PFSK-1 (cell line): Measurements from ENCODE around the gene FAM120B.

ENCODE experiments used
- POLR2AphosphoS5 ChIP-seq: IDR thresholded peaks from 2 replicates; pipeline ENCODE4 v1.6.1; 2012; ENCODE audit warnings: low read depth, mild to moderate bottlenecking, control low read depth, low read length, moderate library complexity
- TF ChIP-seq, protein P1 (sequence below), 2 experiments: IDR thresholded peaks; 2 replicates each; pipeline versions ENCODE4 v1.6.1 to v1.8.0; 2011 to 2012; ENCODE audit warnings: low read depth in 2 of 2, low read length in 2 of 2, control low read depth in 1 of 2, inconsistent platforms in 1 of 2, mild to moderate bottlenecking in 1 of 2, moderate library complexity in 1 of 2; ENCODE audit not compliant: insufficient read depth in 1 of 2

DNA sequence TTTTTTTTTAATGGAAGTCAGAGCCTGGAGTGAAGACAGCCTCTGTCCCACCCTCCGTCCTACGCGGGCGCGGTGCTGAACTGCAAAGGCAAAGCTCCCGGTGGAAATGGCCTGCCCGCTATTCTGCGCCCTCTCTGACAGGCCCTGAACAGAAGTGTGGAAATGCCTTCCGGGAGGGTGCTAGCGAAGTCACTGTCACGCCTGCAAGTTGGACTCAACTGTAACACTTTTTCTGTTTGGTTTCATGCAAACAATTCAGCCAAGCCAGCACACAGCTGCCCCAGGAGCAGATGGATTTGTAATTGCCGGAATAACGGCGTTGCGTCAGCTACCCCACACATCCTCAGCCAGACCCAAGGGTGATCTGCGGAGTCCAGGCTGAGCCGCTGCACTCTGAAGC lies 138.9 kb downstream of the FAM120B start:
- TF ChIP-seq POLR2AphosphoS5, result no peak
- TF ChIP-seq, protein P1, sequence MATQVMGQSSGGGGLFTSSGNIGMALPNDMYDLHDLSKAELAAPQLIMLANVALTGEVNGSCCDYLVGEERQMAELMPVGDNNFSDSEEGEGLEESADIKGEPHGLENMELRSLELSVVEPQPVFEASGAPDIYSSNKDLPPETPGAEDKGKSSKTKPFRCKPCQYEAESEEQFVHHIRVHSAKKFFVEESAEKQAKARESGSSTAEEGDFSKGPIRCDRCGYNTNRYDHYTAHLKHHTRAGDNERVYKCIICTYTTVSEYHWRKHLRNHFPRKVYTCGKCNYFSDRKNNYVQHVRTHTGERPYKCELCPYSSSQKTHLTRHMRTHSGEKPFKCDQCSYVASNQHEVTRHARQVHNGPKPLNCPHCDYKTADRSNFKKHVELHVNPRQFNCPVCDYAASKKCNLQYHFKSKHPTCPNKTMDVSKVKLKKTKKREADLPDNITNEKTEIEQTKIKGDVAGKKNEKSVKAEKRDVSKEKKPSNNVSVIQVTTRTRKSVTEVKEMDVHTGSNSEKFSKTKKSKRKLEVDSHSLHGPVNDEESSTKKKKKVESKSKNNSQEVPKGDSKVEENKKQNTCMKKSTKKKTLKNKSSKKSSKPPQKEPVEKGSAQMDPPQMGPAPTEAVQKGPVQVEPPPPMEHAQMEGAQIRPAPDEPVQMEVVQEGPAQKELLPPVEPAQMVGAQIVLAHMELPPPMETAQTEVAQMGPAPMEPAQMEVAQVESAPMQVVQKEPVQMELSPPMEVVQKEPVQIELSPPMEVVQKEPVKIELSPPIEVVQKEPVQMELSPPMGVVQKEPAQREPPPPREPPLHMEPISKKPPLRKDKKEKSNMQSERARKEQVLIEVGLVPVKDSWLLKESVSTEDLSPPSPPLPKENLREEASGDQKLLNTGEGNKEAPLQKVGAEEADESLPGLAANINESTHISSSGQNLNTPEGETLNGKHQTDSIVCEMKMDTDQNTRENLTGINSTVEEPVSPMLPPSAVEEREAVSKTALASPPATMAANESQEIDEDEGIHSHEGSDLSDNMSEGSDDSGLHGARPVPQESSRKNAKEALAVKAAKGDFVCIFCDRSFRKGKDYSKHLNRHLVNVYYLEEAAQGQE (IDR thresholded peaks at IDR 0.05; ENCODE audit: insufficient read depth in 1 of 2, low read depth in 2 of 2, low read length in 2 of 2), result no peak
